Stimulated activated CD4-positive, alpha-beta T cell treated with anti-CD3 and anti-CD28 coated beads, Interleukin-4, amount 100 ng/mL, for 48 hours (primary cell): Measurements from ENCODE around the gene PIP5K1A.
A peak's percentile ranks its signal among the peaks of the same experiment; 100 is the strongest.
"Not testable (repeated sequence)": the region's sequence is repeated elsewhere in the genome, so short reads cannot be mapped to it uniquely, and the experiment has no call there.

ENCODE experiments used
- DNase-seq, 2 donors: peaks; one replicate each; pipeline ENCODE4 v3.0.0-alpha.2; 2020; ENCODE audit warnings: low read depth in 2 of 2

The PIP5K1A gene

DNA sequence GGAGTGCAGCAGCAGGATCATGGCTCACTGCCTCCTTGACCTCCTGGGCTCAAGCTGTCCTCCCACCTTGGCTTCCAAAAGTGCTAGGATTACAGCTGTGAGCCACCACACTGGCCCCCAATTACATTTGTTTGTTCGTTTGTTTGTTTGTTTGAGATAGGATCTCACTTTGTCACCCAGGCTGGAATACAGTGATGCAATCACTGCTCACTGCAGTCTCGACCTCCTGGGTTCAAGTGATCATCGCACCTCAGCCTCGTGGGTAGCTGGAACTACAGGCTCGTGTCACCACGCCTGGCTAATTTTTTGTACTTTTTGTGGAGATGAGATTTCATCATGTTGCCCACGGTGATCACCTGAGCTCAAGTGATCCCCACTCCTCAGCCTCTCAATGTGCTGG lies 6.3 kb upstream of the PIP5K1A start:
- DNase-seq: no peak

DNA sequence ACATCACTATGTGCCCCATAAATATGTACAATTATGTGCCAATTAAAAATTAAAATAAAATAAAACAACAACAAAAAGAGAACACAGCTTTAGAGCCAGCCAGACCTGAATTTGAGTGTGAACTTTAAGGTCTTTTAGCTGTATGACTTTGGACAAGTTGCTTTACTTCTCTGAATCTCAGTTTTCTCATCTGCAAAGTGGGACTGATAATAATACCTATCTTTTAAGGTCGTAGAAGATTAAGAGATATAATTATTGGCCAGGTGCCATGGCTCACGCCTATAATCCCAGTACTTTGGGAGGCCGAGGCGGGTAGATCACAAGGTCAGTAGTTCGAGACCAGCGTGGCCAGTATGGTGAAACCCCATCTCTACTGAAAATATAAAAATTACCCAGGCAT lies 5.0 kb upstream of the PIP5K1A start:
- DNase-seq: no peak

DNA sequence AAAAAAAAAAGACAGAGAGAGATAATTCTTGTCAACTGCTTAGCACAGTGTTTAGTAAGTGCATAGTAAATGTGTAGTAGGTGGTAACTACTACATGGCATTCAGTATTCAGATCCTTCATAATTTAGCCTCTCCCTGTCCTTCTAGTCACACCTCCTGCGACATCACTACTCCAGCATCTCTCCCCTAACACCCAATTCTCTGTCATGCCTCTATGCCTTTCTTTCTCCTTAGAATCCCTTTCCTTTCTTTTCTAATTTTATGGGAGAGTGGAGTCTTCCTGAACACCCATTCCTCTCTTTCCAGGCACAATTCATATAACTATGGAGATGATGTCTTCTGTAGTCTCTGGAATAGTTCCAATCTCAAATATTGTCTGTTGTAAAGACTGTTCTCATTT lies 4.5 kb upstream of the PIP5K1A start:
- no peak for DNase-seq

DNA sequence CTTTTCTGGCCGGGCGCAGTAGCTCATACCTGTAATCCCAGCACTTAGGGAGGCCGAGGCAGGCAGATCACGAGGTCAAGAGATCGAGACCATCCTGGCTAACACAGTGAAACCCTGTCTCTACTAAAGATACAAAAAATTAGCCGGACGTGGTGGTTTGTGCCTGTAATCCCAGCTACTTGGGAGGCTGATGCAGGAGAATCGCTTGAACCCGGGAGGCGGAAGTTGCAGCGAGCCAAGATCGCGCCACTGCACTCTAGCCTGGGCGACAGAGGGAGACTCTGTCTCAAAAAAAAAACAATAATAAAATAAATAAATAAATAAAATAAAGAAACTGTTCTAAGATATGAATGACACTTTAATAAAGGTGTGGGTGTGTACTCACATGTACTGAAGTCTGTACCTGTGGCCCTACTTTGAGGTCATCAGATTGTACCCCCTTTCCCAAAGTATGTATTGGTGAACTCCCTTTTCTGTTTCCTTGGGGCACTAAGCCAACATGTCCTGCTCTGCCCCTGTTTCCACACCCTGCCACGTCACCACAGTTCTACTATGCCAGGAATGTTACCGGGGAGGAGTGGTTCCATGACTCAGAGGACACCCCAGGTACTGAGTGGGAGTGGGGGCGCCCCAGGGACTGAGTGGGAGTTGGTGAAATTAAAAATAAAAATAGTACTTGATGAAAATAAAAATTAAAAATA lies 3.3 kb upstream of the PIP5K1A start:
- DNase-seq: not testable (repeated sequence)

DNA sequence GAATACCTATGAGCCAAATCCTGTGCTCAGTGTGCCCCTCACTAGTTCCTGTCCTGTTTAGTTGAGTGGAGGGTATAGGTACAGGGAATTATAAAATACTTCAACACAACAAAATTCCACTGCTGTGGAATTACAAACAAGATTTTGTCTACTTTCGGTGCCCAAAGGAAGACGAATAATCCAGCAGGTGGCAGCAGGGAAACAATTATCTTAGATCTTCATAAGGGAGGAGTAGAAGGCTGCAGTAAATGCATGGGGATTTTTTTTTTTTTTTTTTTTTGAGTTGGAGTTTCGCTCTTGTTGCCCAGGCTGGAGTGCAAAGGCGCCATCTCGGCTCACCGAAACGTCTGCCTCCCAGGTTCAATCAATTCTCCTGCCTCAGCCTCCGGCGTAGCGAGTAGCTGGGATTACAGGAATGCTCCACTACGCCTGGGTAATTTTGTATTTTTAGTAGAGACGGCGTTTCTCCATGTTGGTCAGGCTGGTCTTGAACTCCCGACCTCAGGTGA lies 2.0 kb upstream of the PIP5K1A start:
- DNase-seq: peak; percentile 31 to 50

DNA sequence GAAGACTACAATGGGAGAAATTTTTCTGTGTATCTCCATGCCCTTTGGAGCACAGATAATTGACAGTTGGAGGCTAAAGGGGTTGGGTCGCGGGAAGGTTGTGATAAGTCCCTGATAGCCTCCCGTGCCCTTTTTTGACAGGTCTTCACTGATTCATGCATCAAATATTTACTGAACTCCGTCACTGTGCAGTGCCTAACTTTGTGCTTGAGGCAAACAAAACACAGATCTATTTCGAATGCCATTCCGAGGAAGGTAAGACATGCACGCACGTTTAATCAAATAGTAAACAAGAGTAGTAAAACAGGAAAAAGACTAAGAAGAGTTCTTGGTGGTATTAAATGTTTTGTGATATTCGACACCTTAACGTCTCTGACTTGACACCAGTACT lies 494 bp upstream of the PIP5K1A start:
- DNase-seq: no peak

DNA sequence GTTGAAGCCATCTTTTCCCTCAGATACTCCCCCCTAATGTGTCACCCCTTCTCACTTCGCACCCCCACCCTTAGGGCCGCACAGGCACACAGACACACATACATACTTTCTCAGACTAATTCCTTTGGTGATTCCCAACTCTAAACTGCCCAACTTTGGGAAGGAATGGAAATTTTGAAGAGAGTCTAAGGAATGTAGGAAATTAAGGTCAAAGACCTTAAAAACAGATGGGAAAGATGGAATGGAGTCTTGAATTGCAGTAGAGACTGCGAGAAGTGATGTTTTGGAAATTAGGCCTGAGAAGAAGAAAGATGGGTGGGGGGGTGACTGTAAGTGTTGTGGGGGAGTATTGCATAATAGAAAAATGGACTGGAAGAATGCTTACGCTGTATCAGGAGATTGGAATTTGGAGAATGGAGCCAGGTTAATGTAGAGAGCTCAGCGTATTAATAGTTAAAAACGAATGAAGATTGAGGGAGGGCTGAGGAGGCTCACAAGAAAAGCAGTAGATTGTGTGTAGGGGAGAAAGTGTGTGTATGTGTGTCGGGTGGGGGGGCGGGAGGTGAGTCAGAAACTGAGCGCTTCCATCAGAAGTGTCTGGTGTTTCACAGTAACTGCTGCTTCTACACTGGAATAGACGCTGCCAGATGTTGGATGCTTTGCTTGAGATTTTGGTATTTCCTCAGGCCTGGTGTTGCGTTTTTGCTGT lies 1.7 kb downstream of the PIP5K1A start:
- DNase-seq: no peak

DNA sequence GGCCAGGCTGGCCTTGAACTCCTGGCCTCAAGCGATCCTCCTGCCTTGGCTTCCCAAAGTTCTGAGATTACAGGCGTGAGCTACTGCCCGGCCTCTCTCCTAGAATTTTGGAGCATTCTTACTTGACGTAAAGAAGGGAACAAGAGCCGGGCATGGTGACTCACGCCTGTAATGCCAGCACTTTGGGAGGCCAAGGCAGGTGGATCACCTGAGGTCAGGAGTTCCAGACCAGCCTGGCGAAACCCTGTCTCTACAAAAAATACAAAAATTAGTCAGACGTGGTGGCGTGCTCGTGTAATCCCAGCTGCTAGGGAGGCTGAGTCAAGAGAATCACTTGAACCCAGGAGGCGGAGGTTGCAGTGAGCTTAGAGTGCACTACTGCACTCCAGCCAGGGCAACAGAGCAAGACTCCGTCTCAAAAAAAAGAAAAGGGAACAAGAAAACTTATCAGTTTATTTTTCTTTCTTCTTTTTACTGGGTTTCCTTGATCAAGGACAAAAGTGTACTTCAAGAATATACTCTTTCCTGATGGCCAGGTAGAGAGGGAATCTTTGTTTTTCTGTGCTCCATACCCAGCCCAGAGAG lies 7.1 kb downstream of the PIP5K1A start:
- DNase-seq: not testable (repeated sequence)

DNA sequence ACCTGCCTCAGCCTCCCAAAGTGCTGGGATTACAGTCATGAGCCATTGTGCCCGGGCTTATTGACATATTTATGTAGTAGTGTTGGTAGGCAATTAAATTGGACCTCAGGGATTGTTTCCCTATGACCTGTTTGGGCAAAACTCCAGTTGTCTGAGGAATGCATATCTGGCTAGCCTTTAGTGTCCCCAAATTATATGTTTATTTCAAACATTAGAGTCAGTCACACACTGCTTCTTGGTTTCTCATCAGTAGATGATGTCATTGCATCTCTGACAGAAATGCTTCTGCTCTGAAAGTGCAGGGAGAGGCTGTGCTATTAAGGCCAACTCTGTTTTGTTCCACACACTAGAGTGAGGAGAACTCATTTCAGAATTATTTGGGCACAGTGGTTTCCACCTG lies 12.5 kb downstream of the PIP5K1A start:
- no peak for DNase-seq

DNA sequence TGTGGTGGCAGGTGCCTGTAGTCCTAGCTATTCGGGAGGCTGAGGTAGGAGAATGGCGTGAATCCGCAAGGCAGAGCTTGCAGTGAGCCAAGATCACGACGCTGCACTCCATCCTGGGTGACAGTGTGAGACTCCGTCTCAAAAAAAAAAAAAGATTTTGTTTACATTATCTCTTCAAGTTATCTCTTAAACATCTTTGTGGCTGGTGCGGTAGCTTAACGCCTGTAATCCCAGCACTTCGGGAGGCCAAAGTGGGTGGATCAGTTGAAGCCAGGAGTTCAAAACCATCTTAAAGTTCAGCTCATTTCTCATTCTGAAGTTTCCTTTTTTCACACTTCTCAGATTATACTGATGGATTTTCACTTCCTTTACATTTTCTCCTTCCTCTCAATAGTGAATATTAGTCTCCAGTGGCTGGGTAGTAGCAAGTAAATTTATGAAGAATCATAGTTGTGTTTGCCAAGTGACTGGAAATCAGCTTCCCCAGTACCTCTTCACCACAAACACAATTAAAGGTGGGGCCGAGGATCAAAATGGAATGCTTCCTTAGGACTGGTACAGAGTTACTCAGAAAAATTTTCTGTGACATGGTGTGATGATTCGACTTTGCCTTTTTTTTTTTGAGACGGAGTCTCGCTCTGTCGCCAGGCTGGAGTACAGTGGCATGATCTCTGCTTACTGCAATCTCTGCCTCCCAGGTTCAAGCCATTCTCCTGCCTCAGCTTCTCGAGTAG lies 13.8 kb downstream of the PIP5K1A start:
- no peak for DNase-seq

DNA sequence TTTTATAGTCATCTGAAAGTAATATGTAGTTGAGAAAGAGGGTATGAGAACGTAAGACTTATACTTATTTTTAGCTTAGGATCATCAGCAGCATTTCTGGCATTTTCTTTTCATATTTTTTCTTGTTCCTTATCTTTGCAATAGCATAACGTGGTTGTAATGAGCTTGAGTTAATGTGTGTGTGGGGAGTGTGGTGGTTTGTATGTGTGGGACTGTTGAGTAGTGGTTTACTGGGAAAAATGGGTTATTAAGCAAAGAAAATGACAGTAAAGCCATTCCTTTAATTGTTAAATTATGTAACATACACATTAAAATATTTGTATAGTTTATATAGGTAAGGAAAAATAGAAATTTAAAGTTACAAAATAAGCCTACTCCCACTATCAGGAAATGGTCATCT lies 15.2 kb downstream of the PIP5K1A start:
- no peak for DNase-seq

DNA sequence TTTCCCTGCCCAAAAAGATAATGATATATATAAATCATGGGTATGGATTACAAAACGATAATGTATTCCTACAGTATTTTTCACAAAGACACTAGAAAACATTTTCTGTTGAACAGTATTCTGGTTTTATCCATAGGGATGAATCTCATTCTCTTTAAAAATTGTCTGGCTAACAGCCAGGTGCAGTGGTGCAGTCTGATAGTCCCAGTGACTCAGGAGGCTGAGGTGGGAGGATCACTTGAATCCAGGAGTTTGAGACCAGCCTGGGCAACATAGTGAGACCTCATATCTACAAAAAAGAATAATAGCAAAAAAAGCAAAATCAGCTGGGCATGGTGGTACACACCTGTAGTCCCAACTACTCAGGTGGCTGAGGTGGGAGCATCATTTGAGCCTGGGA lies 23.3 kb downstream of the PIP5K1A start:
- no peak for DNase-seq

DNA sequence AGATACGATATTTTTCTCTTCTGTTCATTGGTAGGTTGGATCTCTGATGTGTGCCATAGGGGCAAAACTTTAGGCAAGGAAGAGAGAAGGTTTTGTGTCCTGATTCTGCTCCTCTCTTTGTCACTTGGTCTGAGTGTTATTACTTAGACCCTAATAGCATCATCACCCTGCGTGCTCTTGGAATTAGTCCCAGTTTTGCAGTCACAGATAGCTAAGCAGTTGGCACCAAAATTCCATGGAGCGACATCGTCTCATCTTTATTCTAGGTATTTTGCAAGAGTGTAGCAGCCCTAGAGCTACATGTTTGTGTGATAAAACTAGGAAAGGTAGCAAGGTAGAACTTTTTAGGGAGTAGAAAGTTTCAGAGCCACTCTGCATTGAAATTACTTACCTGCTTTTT lies 23.8 kb downstream of the PIP5K1A start:
- DNase-seq: no peak

DNA sequence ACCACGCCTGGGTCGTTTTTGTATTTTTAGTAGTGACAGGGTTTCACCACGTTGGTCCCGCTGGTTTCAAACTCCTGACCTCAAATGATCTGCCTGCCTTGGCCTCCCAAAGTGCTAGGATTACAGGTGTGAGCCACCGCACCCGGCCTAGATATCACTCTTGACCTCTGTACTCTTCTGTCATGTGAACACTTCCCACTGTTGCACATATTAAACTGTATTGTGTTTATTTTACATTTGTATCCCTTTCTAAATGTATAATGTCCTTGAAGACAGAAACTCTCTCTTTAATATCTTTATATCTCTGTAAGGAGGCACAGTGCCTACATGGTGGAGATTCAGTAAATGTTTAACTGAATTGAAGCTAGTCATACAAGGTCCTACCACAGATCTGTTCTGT lies 36.9 kb downstream of the PIP5K1A start:
- no peak for DNase-seq

DNA sequence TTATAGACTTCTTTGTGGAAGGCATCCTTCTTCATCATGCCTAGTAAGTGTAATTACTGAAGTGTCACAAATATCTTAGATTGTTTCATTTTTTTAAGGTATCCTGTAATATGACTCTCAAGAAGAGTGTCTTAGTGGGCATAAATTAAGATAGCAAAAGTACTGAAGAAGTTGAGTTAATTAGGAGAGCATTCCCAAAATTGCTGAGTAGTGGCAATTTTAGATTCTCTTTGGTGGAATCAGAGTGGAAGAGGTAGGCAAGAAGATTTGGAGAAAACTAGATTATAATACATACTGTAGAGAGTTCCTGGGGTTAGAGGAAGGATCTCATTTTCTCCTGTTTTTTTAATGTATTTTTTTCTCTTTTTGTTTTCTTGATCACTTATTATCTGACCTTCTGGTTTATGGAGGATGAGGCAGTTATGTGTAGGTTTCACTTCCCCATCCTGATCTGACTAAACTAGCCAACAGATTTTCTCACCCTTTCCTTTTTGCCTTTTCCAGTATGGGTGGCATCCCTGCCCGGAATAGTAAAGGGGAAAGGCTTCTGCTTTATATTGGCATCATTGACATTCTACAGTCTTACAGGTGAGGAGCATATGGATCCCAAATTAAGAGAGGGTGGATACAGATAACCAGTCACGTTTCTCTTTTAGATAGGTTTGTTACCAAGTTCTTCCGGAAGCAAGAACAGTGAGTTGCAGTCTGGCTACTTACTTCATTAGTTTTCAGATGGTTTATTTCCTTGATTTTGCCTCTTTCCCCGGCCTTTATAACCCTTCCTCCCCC lies 39.5 kb downstream of the PIP5K1A start:
- DNase-seq: no peak

DNA sequence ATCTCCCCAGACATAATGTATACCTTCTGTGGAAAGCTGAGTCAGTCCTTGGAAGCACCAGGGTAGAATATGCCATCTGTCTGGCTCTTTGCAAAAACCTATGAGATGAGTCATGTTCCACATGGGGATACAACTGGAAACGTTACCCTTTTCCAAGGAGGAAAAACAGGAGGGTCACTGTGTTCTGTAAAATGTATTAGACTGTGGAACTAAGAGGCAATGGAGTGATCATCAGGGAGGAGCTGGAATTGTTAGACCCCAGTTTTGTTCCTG lies 40.1 kb downstream of the PIP5K1A start:
- DNase-seq: no peak

DNA sequence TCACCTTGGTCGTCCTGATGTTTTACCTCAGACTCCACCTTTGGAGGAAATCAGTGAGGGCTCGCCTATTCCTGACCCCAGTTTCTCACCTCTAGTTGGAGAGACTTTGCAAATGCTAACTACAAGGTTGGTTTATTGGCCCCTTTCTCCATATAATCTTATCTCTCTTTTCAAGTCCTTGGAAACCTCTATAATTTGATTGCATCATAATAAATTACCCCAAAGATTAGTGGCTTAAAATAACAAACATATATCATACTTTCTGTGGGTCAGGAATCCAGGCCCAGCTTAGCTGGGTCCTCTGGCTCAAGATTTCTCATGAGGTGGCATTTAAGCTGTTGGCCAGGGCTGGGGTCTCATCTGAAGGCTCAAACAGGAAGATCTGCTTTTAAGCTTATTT lies 44.1 kb downstream of the PIP5K1A start:
- no peak for DNase-seq

DNA sequence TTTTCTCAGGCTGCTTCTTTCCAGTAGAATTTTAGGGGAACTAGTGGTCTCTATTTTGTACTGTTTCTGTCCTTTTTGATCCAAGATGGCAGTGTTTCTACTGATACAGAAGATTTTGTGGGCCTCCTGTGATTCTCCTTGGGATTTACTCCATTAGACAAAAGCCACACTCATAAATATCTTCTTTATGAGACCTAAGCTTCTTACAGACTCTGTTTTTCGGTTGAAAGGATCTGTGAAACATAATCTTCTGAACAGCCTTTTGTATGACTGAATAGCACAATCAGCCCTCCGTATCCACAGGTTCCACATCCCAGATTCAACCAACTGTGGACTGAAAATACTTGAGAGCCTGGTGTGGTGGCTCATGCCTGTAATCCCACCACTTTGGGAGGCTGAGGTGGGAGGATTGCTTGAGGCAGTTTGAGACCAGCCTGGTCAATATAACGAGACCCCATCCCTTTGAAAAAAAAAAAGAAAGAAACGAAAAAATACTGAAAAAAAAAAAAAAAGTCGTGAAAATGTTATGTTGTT lies 45.4 kb downstream of the PIP5K1A start:
- DNase-seq: no peak

DNA sequence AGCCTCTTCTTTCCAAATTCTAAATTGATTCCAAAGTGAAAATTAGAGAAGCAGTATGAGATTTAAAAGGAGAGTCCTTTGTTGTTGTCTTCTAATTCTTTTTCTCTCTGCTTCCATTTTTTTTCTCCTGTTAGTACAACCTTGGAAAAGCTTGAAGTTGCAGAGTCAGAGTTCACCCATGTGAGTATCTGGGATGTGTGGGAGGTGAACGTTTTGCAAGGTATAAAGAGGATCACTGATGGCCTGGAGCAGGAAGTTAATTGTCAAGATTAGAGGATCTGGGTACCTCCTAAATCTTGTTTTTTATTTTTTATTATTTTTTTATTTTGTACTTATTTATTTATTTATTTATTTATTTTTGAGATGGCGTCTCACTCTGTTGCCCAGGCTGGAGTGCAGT lies 48.4 kb downstream of the PIP5K1A start:
- no peak for DNase-seq

DNA sequence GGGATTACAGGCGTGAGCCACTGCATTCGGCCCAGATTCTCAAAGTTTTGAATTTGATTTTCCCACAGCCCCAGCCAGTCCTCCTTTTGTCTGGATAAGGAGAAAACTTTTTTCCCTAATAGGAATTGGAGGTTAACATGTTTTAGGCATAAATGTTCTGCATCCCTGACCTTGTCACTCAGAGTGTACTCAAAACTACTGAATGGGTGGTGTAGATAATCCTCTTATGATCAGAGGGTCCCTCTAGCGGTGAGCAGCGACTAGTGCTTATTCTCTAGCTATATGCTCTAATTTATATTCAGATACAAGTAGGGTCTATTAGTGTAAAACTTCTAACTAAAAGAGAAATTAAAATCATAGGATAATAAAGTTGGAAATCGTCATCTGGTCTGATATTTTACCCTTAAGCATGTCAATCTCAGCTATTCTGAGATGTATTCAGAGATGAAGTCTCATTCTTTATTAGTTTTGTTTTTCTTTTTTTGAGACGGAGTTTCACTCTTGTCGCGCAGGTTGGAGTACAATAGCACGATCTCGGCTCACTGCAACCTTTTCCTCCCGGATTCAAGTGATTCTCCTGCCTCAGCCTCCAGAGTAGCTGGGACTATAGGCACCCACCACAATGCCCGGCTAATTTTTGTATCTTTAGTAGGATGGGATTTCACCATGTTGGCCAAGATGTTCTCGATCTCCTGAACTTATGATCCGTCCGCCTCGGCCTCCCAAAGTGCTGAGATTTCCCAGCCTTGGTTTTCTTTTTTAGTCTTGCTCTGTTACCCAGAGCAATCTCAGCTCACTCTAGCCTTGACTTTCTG lies 53.5 kb downstream of the PIP5K1A start:
- peak; percentile 39 to 55 for DNase-seq
